ENCODE results near the gene C2orf49. TPM values are rescaled to one million over a fixed set of nuclear protein-coding genes. Genes with fewer than 3 reads are reported as not detected.
A peak's percentile ranks its signal among the peaks of the same experiment; 100 is the strongest.

Gene C2orf49
- total RNA-seq, 1 donor from 2014 or later: 13.0 TPM

GRCh38 chr2:105344704-105345345, 7.5 kb downstream of the C2orf49 start:
- no peaks in the 10 kb centered on the region for H3K27me3 ChIP-seq (ENCODE audit: control insufficient read depth in 3 of 3, insufficient read depth in 3 of 3, low read length in 3 of 3)
- H3K9me3 ChIP-seq (ENCODE audit: control insufficient read depth in 3 of 3, low read length in 3 of 3): no peaks in the 10 kb centered on the region
- no peak overlapping the region for H3K27ac ChIP-seq (ENCODE audit: low read depth, low read length)
- H3K4me3 ChIP-seq (ENCODE audit: low read length in 3 of 3): no peak overlapping the region
- no peaks in the 10 kb centered on the region for H3K4me1 ChIP-seq (ENCODE audit: control insufficient read depth in 3 of 3, insufficient read depth in 3 of 3, low read length in 3 of 3)
- H3K9ac ChIP-seq (ENCODE audit: low read depth in 1 of 3, low read length in 3 of 3): no peak overlapping the region
- H3K36me3 ChIP-seq (ENCODE audit: control insufficient read depth in 3 of 3, insufficient read depth in 3 of 3, low read length in 3 of 3): peaks cover 22 to 58% (median 57%) of the 10 kb centered on the region in 3 donors

- Histone ChIP-seq H3K36me3 (ENCODE audit: control insufficient read depth in 3 of 3, insufficient read depth in 3 of 3, low read length in 3 of 3) (peaks cover 23 to 45% (median 41%) of the 10 kb centered on the region in 3 donors), H3K27me3 (ENCODE audit: control insufficient read depth in 3 of 3, insufficient read depth in 3 of 3, low read length in 3 of 3) (no peaks in the 10 kb centered on the region), H3K9me3 (ENCODE audit: control insufficient read depth in 3 of 3, low read length in 3 of 3) (no peaks in the 10 kb centered on the region), H3K27ac (ENCODE audit: low read depth, low read length) (no peak overlapping the region), H3K4me1 (ENCODE audit: control insufficient read depth in 3 of 3, insufficient read depth in 3 of 3, low read length in 3 of 3) (no peaks in the 10 kb centered on the region), H3K4me3 (ENCODE audit: low read length in 3 of 3) (no peak overlapping the region), H3K9ac (ENCODE audit: low read depth in 1 of 3, low read length in 3 of 3) (no peak overlapping the region)
Observed at GRCh38 chr2:105357122-105357521, 19.8 kb downstream of the C2orf49 start.

DNA sequence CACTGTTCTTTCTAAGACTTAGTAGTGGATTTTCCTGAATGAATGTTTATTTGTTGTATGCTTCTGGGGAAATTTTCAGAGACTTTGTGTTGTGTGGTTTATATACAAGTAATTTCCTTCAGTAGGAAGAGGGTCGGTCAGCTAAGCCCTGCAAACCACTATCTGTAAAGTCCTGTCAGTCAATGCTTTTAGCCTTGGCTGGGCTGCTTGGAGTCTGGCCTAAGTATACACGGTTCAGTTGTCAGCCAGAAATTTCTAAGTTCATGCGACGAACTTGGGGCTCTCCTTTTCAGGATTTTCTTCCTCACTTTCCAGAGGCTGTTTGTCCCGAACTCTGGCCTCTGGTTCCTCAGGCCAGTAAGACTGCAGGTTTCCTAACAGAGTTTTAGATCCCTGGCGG, 21.3 kb downstream of the C2orf49 start:
- no peaks in the 10 kb centered on the region for H3K27me3 ChIP-seq (ENCODE audit: control insufficient read depth in 3 of 3, insufficient read depth in 3 of 3, low read length in 3 of 3)
- no peak overlapping the region for H3K27ac ChIP-seq (ENCODE audit: low read depth, low read length)
- no peaks in the 10 kb centered on the region for H3K9me3 ChIP-seq (ENCODE audit: control insufficient read depth in 3 of 3, low read length in 3 of 3)
- no peak overlapping the region for H3K9ac ChIP-seq (ENCODE audit: low read depth in 1 of 3, low read length in 3 of 3)
- no peak overlapping the region for H3K4me3 ChIP-seq (ENCODE audit: low read length in 3 of 3)
- H3K4me1 ChIP-seq (ENCODE audit: control insufficient read depth in 3 of 3, insufficient read depth in 3 of 3, low read length in 3 of 3): peaks cover 0 to 9% (median 7%) of the 10 kb centered on the region in 3 donors
- peaks cover 33 to 56% (median 55%) of the 10 kb centered on the region in 3 donors for H3K36me3 ChIP-seq (ENCODE audit: control insufficient read depth in 3 of 3, insufficient read depth in 3 of 3, low read length in 3 of 3)

DNA sequence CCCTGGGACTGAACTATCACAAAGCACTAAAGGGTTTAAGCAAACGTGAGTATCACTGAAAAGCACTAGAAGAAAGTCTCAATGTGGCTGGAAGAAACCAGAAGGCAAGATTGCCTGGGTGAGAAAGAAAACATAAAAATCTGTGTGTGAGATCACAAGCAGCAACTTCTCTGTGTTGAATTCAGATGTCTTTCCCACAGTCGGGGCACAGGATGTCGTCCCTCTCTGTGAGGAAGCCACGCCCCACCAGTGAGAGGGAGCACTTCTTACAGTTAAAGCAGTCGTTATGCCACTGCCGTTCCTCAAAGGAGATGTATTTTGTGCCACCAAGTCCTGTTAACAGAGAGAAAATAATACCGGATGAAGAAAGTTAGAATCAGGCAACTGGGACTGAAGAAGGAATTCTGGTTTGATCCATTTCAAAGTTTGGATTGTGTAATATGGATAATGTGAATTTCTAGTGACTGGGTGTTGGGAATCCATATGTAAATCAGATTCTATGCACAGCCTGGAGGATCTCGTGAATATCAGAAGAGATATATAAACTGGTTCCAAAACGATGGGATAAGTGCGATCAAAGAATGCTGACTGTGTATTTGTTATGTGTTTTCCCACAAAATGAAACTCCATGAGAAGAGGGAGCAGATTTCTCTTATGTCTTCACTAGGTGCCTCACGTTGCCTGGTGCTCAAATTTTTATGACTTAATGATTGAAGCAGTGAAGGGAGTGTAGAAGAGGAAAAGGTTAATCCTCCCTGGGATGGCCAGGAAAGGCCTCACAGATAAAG, 24.0 kb downstream of the C2orf49 start:
- Histone ChIP-seq H3K27ac (ENCODE audit: low read depth, low read length) (no peak overlapping the region), H3K9me3 (ENCODE audit: control insufficient read depth in 3 of 3, low read length in 3 of 3) (no peaks in the 10 kb centered on the region), H3K9ac (ENCODE audit: low read depth in 1 of 3, low read length in 3 of 3) (no peak overlapping the region), H3K36me3 (ENCODE audit: control insufficient read depth in 3 of 3, insufficient read depth in 3 of 3, low read length in 3 of 3) (peaks cover 46 to 77% (median 74%) of the 10 kb centered on the region in 3 donors), H3K27me3 (ENCODE audit: control insufficient read depth in 3 of 3, insufficient read depth in 3 of 3, low read length in 3 of 3) (no peaks in the 10 kb centered on the region), H3K4me1 (ENCODE audit: control insufficient read depth in 3 of 3, insufficient read depth in 3 of 3, low read length in 3 of 3) (peaks cover 0 to 11% (median 7%) of the 10 kb centered on the region in 3 donors), H3K4me3 (ENCODE audit: low read length in 3 of 3) (no peak overlapping the region)

- no peaks in the 10 kb centered on the region for H3K27me3 ChIP-seq (ENCODE audit: control insufficient read depth in 3 of 3, insufficient read depth in 3 of 3, low read length in 3 of 3)
- H3K4me1 ChIP-seq (ENCODE audit: control insufficient read depth in 3 of 3, insufficient read depth in 3 of 3, low read length in 3 of 3): peaks cover 0 to 11% (median 7%) of the 10 kb centered on the region in 3 donors
- H3K9me3 ChIP-seq (ENCODE audit: control insufficient read depth in 3 of 3, low read length in 3 of 3): no peaks in the 10 kb centered on the region
- no peak overlapping the region for H3K4me3 ChIP-seq (ENCODE audit: low read length in 3 of 3)
- H3K27ac ChIP-seq (ENCODE audit: low read depth, low read length): no peak overlapping the region
- H3K9ac ChIP-seq (ENCODE audit: low read depth in 1 of 3, low read length in 3 of 3): peak overlapping the region in 1 of 3 donors; percentile 40
- H3K36me3 ChIP-seq (ENCODE audit: control insufficient read depth in 3 of 3, insufficient read depth in 3 of 3, low read length in 3 of 3): peaks cover 48 to 76% (median 72%) of the 10 kb centered on the region in 3 donors
Observed at GRCh38 chr2:105362862-105363591, 25.7 kb downstream of the C2orf49 start.

- Histone ChIP-seq H3K36me3 (ENCODE audit: control insufficient read depth in 3 of 3, insufficient read depth in 3 of 3, low read length in 3 of 3) (peaks cover 45 to 77% (median 63%) of the 10 kb centered on the region in 3 donors), H3K4me1 (ENCODE audit: control insufficient read depth in 3 of 3, insufficient read depth in 3 of 3, low read length in 3 of 3) (peaks cover under 1 to 12% (median 7%) of the 10 kb centered on the region in 3 donors), H3K4me3 (ENCODE audit: low read length in 3 of 3) (no peak overlapping the region), H3K9ac (ENCODE audit: low read depth in 1 of 3, low read length in 3 of 3) (no peak overlapping the region), H3K9me3 (ENCODE audit: control insufficient read depth in 3 of 3, low read length in 3 of 3) (no peaks in the 10 kb centered on the region), H3K27ac (ENCODE audit: low read depth, low read length) (no peak overlapping the region), H3K27me3 (ENCODE audit: control insufficient read depth in 3 of 3, insufficient read depth in 3 of 3, low read length in 3 of 3) (no peaks in the 10 kb centered on the region)
Observed at GRCh38 chr2:105364436-105365139, 27.2 kb downstream of the C2orf49 start.

DNA sequence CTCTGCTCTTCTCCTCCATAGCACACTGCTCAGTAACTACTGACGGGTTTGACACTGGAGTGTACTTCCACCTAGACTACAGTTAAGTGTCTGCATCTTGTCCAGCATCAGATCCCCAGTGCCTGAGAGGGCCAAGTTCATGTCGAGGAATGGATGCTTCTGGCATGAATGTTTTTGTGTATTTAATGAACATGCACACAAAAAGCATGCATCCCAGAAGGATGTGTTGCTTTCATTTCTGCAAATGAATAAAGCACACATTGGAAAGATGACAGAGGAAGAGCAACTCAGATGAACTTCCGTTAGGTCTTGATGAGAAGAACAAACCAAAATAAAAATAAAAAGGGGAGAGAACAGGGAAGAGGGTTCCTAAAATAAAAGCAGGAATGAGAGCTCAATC, 27.9 kb downstream of the C2orf49 start:
- Histone ChIP-seq H3K27ac (ENCODE audit: low read depth, low read length) (no peak overlapping the region), H3K9ac (ENCODE audit: low read depth in 1 of 3, low read length in 3 of 3) (no peak overlapping the region), H3K9me3 (ENCODE audit: control insufficient read depth in 3 of 3, low read length in 3 of 3) (no peaks in the 10 kb centered on the region), H3K4me1 (ENCODE audit: control insufficient read depth in 3 of 3, insufficient read depth in 3 of 3, low read length in 3 of 3) (peaks cover 7 to 18% (median 9%) of the 10 kb centered on the region in 3 donors), H3K36me3 (ENCODE audit: control insufficient read depth in 3 of 3, insufficient read depth in 3 of 3, low read length in 3 of 3) (peaks cover 45 to 74% (median 61%) of the 10 kb centered on the region in 3 donors), H3K4me3 (ENCODE audit: low read length in 3 of 3) (no peak overlapping the region), H3K27me3 (ENCODE audit: control insufficient read depth in 3 of 3, insufficient read depth in 3 of 3, low read length in 3 of 3) (no peaks in the 10 kb centered on the region)

GRCh38 chr2:105368759-105369408, 31.5 kb downstream of the C2orf49 start:
- no peak overlapping the region for H3K27ac ChIP-seq (ENCODE audit: low read depth, low read length)

More at GRCh38 chr2:105368759-105369408, 31.5 kb downstream of the C2orf49 start:
- Histone ChIP-seq H3K27me3 (ENCODE audit: control insufficient read depth in 3 of 3, insufficient read depth in 3 of 3, low read length in 3 of 3) (no peaks in the 10 kb centered on the region), H3K4me1 (ENCODE audit: control insufficient read depth in 3 of 3, insufficient read depth in 3 of 3, low read length in 3 of 3) (peaks cover 21 to 34% (median 21%) of the 10 kb centered on the region in 3 donors), H3K36me3 (ENCODE audit: control insufficient read depth in 3 of 3, insufficient read depth in 3 of 3, low read length in 3 of 3) (peaks cover 28 to 49% (median 31%) of the 10 kb centered on the region in 3 donors), H3K9me3 (ENCODE audit: control insufficient read depth in 3 of 3, low read length in 3 of 3) (no peaks in the 10 kb centered on the region), H3K4me3 (ENCODE audit: low read length in 3 of 3) (no peak overlapping the region), H3K9ac (ENCODE audit: low read depth in 1 of 3, low read length in 3 of 3) (no peak overlapping the region)
